Trophoblast cell (in vitro differentiated cells and primary cell): ENCODE measurements around the gene AOPEP.

ENCODE experiments used
- DNase-seq, 2 donors: peaks; one replicate each; pipeline ENCODE4 v3.0.0-alpha.2; 2016
- H2AFZ ChIP-seq: 2 replicates; pipeline ENCODE4 v1.6.1; 2013; ENCODE audit warnings: low read length, moderate library complexity, mild to moderate bottlenecking; ENCODE audit not compliant: insufficient read depth, poor library complexity
- H2AK5ac ChIP-seq: 2 replicates; pipeline ENCODE4 v1.6.1; 2013; ENCODE audit warnings: mild to moderate bottlenecking, low read length
- H2BK120ac ChIP-seq: 2 replicates; pipeline ENCODE4 v1.6.1; 2013; ENCODE audit warnings: low read length, mild to moderate bottlenecking, moderate library complexity; ENCODE audit not compliant: insufficient read depth, poor library complexity
- H2BK12ac ChIP-seq: 2 replicates; pipeline ENCODE4 v1.6.1; 2013; ENCODE audit warnings: mild to moderate bottlenecking, low read length, moderate library complexity
- H2BK5ac ChIP-seq: 2 replicates; pipeline ENCODE4 v1.6.1; 2013; ENCODE audit warnings: low read length, low read depth, moderate library complexity, mild to moderate bottlenecking; ENCODE audit not compliant: poor library complexity
- H3K14ac ChIP-seq: 2 replicates; pipeline ENCODE4 v1.6.1; 2013; ENCODE audit warnings: mild to moderate bottlenecking, low read length
- H3K18ac ChIP-seq: 2 replicates; pipeline ENCODE4 v1.6.1; 2013; ENCODE audit warnings: mild to moderate bottlenecking, low read length
- H3K23ac ChIP-seq: 2 replicates; pipeline ENCODE4 v1.6.1; 2013; ENCODE audit warnings: low read length
- H3K27ac ChIP-seq: 2 replicates; pipeline ENCODE4 v1.5.1; 2013; ENCODE audit warnings: low read depth, mild to moderate bottlenecking, inconsistent platforms, low read length, moderate library complexity
- H3K27me3 ChIP-seq: 2 replicates; pipeline ENCODE4 v1.6.1; 2013; ENCODE audit warnings: inconsistent platforms, mild to moderate bottlenecking, low read length, moderate library complexity; ENCODE audit not compliant: insufficient read depth
- H3K36me3 ChIP-seq, 2 experiments: 1 replicate in 1 of 2; 2 replicates in 1 of 2; pipeline ENCODE4 v1.6.1; 2013; ENCODE audit warnings: low read length in 2 of 2, mild to moderate bottlenecking in 2 of 2, moderate library complexity in 1 of 2; ENCODE audit not compliant: insufficient read depth in 2 of 2, control insufficient read depth in 1 of 2
- H3K4ac ChIP-seq: 2 replicates; pipeline ENCODE4 v1.6.1; 2013; ENCODE audit warnings: low read depth, mild to moderate bottlenecking, low read length, moderate library complexity
- H3K4me1 ChIP-seq, 2 experiments: 1 replicate in 1 of 2; 2 replicates in 1 of 2; pipeline ENCODE4 v1.6.1; 2013; ENCODE audit warnings: low read length in 2 of 2, mild to moderate bottlenecking in 2 of 2, moderate library complexity in 1 of 2; ENCODE audit not compliant: insufficient read depth in 2 of 2, control insufficient read depth in 1 of 2
- H3K4me2 ChIP-seq: 2 replicates; pipeline ENCODE4 v1.6.1; 2013; ENCODE audit warnings: inconsistent platforms, mild to moderate bottlenecking, low read length, moderate library complexity
- H3K4me3 ChIP-seq: 2 replicates; pipeline ENCODE4 v1.5.1; 2013; ENCODE audit warnings: mild to moderate bottlenecking, low read depth, low read length, inconsistent platforms
- H3K79me1 ChIP-seq: one replicate; pipeline ENCODE4 v1.6.1; 2013; ENCODE audit warnings: low read length
- H3K79me2 ChIP-seq: 2 replicates; pipeline ENCODE4 v1.6.1; 2013; ENCODE audit warnings: low read length, mild to moderate bottlenecking; ENCODE audit not compliant: control insufficient read depth, insufficient read depth, poor library complexity
- H3K9ac ChIP-seq: 2 replicates; pipeline ENCODE4 v1.6.1; 2013; ENCODE audit warnings: mild to moderate bottlenecking, low read length
- H3K9me3 ChIP-seq: 2 replicates; pipeline ENCODE4 v1.6.1; 2013; ENCODE audit warnings: low read depth, mild to moderate bottlenecking, control low read depth, inconsistent platforms, low read length; ENCODE audit not compliant: insufficient read depth
- H4K12ac ChIP-seq: 2 replicates; pipeline ENCODE4 v1.6.1; 2013; ENCODE audit warnings: low read depth, mild to moderate bottlenecking, low read length, moderate library complexity
- H4K8ac ChIP-seq: 2 replicates; pipeline ENCODE4 v1.6.1; 2013; ENCODE audit warnings: low read depth, mild to moderate bottlenecking, low read length, moderate library complexity
- H4K91ac ChIP-seq: one replicate; pipeline ENCODE4 v1.6.1; 2013; ENCODE audit warnings: low read depth, mild to moderate bottlenecking, low read length, moderate library complexity
- WGBS: extraction: QIAGEN DNeasy Blood & Tissue Kit; methylation state at CpG from one replicate; pipeline ENCODE4 v1.1.7; 2013; ENCODE audit warnings: missing lambda C conversion rate; ENCODE audit not compliant: insufficient read length, insufficient coverage; ENCODE audit errors: extremely low coverage; 5-methylcytosine and 5-hydroxymethylcytosine counted together

Gene AOPEP

GRCh38 chr9:95110921-95111525 is 384.5 kb downstream of the AOPEP start:
- no peak overlapping the region for H4K8ac ChIP-seq
- no CpG with 5 or more reads among the region's 14 CpGs for WGBS
- no peak overlapping the region for H2BK12ac ChIP-seq
- H3K27ac ChIP-seq, result no peak overlapping the region
- no peak overlapping the region for H3K4me2 ChIP-seq
- no peak overlapping the region for H3K4ac ChIP-seq
- DNase-seq, result no peak
- H2AK5ac ChIP-seq, result no peak overlapping the region
- no peaks in the 10 kb centered on the region for H3K27me3 ChIP-seq
- peaks cover 25 to 28% of the 10 kb centered on the region in 2 experiments for H3K36me3 ChIP-seq
- no peak overlapping the region for H2BK120ac ChIP-seq
- no peak overlapping the region for H3K14ac ChIP-seq
- no peak overlapping the region for H2BK5ac ChIP-seq
- no peak overlapping the region for H3K4me3 ChIP-seq
- H4K91ac ChIP-seq, result no peak overlapping the region
- peaks cover under 1% of the 10 kb centered on the region in 2 experiments for H3K4me1 ChIP-seq
- no peaks in the 10 kb centered on the region for H3K79me2 ChIP-seq
- peaks cover 4% of the 10 kb centered on the region for H3K9me3 ChIP-seq
- no peak overlapping the region for H3K23ac ChIP-seq
- H2AFZ ChIP-seq, result peak overlapping the region; percentile 23
- H3K18ac ChIP-seq, result no peak overlapping the region
- no peak overlapping the region for H4K12ac ChIP-seq
- no peak overlapping the region for H3K9ac ChIP-seq
- no peaks in the 10 kb centered on the region for H3K79me1 ChIP-seq

- Histone ChIP-seq H2AFZ (no peak overlapping the region), H3K9me3 (peaks cover 2% of the 10 kb centered on the region), H3K4ac (no peak overlapping the region), H3K27me3 (no peaks in the 10 kb centered on the region), H4K12ac (no peak overlapping the region), H3K27ac (no peak overlapping the region), H3K4me2 (no peak overlapping the region), H2BK12ac (no peak overlapping the region), H3K79me1 (no peaks in the 10 kb centered on the region), H3K4me3 (no peak overlapping the region), H3K9ac (no peak overlapping the region), H4K8ac (no peak overlapping the region), H2BK5ac (no peak overlapping the region), H3K23ac (no peak overlapping the region), H3K4me1 (no peaks in the 10 kb centered on the region), H4K91ac (no peak overlapping the region), H3K18ac (no peak overlapping the region), H2BK120ac (no peak overlapping the region), H3K36me3 (peaks cover 22 to 26% of the 10 kb centered on the region in 2 experiments), H3K14ac (no peak overlapping the region), H2AK5ac (no peak overlapping the region), H3K79me2 (no peaks in the 10 kb centered on the region)
- WGBS, result no CpG with 5 or more reads among the region's 11 CpGs
- DNase-seq, result no peak
Observed at GRCh38 chr9:95111716-95112115, 385.2 kb downstream of the AOPEP start.

- Histone ChIP-seq H3K27ac (no peak overlapping the region), H3K9me3 (peaks cover 2% of the 10 kb centered on the region), H3K4me2 (no peak overlapping the region), H3K9ac (no peak overlapping the region), H2BK12ac (no peak overlapping the region), H3K23ac (no peak overlapping the region), H3K4ac (no peak overlapping the region), H2BK120ac (no peak overlapping the region), H3K79me2 (no peaks in the 10 kb centered on the region), H2AK5ac (no peak overlapping the region), H4K8ac (no peak overlapping the region), H3K4me1 (no peaks in the 10 kb centered on the region), H3K14ac (no peak overlapping the region), H4K12ac (no peak overlapping the region), H3K79me1 (no peaks in the 10 kb centered on the region), H3K27me3 (no peaks in the 10 kb centered on the region), H4K91ac (no peak overlapping the region), H3K18ac (no peak overlapping the region), H3K36me3 (peaks cover 14 to 22% of the 10 kb centered on the region in 2 experiments), H2AFZ (no peak overlapping the region), H2BK5ac (no peak overlapping the region), H3K4me3 (no peak overlapping the region)
- no peak for DNase-seq
- no CpG with 5 or more reads among the region's 12 CpGs for WGBS
Observed at GRCh38 chr9:95112436-95113280, 386.2 kb downstream of the AOPEP start.

GRCh38 chr9:95115104-95115503 is 388.6 kb downstream of the AOPEP start:
- Histone ChIP-seq H3K14ac (no peak overlapping the region), H3K36me3 (peaks cover 12 to 16% of the 10 kb centered on the region in 2 experiments), H3K27me3 (no peaks in the 10 kb centered on the region), H4K91ac (no peak overlapping the region), H3K79me2 (no peaks in the 10 kb centered on the region), H4K8ac (no peak overlapping the region), H3K18ac (no peak overlapping the region), H3K9me3 (peaks cover 2% of the 10 kb centered on the region), H3K4me3 (no peak overlapping the region), H3K4me2 (no peak overlapping the region), H4K12ac (no peak overlapping the region), H3K4me1 (no peaks in the 10 kb centered on the region), H3K27ac (no peak overlapping the region), H2BK12ac (no peak overlapping the region), H2AFZ (no peak overlapping the region), H2BK5ac (no peak overlapping the region), H2BK120ac (no peak overlapping the region), H3K9ac (no peak overlapping the region), H3K79me1 (no peaks in the 10 kb centered on the region), H3K4ac (no peak overlapping the region), H3K23ac (no peak overlapping the region), H2AK5ac (no peak overlapping the region)
- no CpG with 5 or more reads among the region's 6 CpGs for WGBS
- no peak for DNase-seq
